COR-L47 (cell line): ENCODE data around the gene PIEZO2.

Source experiments
- DNase-seq: peaks from one replicate; lab custom pipeline; 2025; lab: John Stamatoyannopoulos, UW

PIEZO2 gene

DNA sequence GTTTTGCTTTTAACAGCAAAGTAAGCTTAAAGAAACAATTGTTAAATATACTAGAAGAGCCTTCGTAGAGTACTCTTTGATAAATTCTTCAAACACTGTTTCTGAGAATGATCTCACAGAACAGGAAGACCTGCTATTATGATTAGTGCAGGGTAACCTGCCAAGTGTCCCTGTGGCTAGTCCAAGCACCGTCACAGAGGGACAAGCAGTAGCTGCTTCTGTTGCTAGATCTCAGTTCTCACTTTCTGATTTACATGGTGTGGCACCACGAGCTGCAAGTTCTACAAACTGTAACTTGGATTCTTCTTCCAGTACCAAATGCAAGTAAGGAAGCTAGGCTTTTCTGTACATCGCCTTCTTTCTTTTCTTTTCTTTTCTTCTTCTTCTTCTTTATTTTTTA lies 121.5 kb downstream of the PIEZO2 start:
- DNase-seq, result no peak

DNA sequence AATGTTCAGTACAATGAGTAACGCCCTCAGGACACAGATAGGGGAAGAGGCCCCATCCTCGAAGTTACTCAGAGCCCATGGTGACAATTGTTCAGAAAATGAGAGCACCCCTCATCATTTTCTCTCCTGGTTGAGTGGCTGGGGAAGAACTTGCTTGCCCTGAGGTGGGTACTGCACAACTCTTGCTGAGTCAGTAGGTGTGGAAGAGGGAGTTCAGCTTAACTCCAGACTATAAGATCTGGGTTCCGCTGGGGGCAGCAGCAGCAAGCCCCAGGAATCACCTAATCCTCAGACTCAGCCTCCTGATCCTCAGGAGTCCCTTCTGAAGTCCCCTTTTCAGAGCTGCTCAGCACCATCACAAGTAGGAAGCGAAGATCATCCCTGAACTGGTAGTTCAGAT lies 123.7 kb downstream of the PIEZO2 start:
- DNase-seq, result no peak

DNA sequence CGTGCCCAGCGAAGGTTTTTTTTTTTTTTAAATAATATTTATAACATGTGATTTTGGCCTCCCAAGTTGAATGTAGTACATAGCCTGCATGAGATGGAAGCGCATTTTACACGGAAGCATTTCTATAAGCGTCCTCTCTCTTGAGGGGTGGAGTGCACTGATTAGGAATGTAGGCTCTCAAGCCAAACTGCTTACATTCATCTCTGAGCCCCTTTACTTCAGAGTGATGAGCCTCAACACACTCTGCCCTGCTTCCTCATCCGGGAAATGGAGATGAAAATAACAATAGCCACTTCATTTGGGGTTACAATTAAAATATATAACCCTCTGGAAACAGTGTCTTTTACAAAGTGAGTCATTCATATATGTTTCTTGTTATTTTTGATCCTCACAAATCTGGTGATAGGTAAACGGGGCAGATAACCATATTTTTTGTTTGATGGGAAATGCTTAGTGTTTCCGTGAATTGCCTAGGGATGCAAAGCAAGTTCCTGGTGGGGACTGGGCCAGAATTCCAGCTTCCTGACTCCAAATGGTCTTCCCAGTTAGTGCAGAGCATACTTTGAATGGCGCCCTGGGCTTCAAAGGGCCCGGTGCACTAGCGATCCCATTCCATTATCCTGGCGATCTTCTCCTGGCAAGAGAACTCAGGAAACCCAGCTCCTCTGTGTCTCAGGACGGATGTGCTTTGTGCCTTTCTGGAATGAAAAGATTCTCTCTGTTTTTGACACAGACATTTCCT lies 124.3 kb downstream of the PIEZO2 start:
- DNase-seq, result no peak

DNA sequence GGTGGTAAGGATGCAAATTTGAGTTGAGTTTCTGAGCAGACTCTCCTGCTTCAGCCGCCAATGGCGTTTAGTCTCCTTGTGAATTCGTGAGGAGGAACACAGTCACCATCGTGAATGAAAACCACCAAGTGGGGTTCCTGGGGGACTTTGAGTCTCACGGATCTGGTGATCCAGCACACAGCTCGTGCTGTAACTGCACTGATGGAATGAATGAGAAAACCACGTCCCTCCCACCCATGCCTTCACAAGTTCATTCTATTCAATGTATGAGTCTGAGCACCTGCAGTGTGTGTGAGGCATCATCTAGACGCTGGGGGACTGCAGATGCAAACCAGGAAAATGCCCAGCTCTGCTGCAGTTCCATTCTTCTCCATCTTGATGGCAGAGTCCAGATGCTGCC lies 127.9 kb downstream of the PIEZO2 start:
- no peak for DNase-seq

DNA sequence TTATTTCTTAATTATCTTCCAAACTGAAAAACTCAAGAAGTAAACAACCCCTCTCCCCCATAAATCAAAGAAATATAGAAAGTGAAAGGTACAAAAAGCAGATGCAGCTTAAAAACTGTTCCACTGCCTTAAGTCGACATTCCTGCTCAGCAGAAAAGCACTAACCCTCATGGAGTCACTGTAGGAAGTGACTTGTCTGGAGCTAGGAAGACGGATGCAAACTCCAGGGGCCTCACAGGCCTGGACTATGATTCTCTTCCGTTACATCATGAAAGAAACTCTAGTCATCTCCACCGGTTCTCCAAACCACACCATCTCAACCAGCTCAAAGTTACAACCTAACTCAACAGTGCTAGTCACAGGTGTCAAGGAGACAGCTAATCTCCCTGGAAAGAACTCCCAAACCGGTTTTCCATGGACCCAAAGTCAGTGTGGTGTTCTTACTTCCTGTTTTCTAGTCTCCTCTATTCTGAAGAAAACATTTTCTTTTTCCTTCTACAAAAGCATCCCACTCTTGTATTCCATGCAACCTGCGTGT lies 128.4 kb downstream of the PIEZO2 start:
- no peak for DNase-seq

DNA sequence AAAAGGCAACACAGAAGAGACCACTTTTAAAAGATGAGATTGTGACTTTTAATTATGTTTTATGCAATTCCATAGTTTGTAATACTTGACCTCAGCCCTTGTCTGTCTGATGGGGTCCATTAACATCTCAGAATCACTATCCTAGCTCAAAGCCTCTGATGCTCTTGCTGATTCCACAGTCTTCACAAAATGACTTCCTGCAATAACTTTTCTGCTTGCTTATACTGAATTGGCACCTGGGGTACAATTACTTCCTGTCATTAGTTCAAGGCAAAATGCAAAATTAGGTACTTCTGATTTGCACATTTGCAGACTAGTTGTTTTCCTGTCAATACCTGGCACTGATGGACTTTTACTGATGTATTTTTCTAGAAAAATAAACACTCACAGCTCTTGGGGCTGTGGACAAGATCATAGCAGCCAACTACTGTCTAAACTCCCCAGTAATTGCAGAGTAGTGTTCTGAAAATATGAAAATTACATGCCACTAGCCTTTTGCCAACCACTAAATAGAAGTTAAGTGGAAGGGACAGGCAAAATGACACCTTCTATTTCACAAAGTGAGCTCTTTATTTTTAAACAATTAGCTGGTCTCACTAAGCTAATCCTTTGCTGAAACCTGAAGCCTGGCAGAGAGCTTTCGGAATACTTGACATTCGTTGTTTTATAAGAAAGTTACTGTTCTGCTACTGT lies 129.1 kb downstream of the PIEZO2 start:
- DNase-seq, result no peak

DNA sequence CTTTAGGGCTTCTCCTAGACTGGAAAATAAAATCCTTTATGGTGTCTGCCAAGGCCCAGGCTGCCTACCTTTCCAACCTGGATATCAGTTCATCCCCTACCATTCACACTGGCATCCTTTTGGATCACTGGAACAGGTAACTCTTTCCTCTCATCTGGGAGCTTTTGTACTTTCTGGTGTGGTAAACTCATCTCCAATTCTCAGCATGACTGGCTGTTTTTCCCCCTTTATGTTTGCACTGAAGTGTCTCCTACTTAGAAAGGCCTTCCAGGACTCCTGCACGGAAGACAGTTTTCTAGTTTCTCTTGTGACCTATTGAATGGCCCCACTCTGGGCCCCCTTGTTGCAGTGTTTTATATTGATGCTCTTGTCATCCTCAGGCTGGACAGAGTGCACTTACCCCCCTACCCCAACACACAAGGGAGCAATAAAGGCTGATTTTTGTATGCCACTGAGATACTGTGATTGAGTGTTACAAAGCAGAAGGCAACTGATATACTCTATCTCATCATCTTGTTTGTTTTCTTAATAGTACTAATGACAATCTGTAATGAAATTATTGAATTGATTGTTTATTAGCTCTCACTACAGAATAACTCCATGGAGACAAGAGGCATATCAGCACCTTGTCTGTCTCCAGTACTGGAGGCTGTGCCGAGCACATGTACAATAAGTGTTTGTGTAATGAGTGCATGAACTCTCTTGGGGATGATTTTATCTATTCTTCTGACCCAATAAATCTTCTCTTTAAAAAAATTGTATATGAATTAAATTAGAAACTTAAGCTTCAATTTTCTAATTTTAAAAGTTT lies 129.9 kb downstream of the PIEZO2 start:
- no peak for DNase-seq

DNA sequence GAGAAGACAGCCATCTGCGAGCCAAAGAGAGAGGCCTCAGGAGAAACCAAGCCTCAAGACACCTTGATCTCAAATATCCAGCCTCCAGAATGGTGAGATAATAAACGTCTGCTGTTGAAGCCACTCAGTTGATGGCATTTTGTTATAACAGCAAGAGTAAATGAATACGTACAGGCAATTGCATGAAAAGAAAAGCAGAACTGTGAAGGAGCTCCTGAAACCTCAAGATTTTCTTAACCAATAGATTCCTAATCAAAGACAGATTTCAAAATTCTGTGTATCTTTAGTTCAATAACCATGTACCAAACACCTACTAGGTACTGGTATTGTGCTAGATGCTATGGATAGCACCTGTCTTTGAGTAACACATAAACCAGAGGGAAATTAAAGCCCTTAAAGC lies 139.5 kb downstream of the PIEZO2 start:
- DNase-seq, result no peak

DNA sequence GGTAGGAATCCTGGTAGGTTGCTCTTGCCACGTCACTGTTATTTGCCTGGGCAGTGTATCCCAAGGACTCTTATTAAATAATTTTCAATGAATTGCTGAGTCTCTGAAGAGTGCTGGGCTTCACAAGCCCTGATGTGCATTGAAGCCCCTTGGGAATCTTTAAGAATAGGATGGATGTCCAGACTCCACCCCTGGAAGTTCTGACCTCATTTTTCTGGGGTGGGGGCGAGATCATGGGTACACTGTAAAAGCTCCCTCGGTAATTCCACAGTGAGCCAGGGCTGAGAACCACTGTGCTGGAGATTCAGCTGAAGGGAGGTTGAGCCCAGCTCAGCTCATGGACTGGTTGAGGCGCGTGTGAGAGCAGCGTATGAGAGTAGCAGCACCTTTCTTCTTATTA lies 140.2 kb downstream of the PIEZO2 start:
- no peak for DNase-seq

DNA sequence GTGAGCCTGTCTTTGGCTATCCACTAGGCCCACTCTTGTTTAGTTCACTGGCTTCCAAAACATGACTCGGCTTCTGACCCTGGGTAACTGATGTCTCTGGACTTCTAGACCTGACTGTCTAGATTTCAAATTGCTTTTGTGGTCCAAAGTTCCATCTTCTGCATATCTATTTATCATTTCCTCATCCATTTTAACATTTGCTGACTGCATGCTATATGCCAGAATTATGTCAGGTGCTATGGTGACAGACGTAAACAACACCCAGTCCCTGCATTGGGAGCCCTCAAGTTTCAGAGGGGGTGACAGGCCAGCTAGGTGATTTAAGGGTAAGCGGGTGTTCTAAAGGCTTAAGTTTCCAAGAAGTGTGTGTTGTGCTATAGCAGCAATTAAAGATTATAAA lies 140.9 kb downstream of the PIEZO2 start:
- no peak for DNase-seq

DNA sequence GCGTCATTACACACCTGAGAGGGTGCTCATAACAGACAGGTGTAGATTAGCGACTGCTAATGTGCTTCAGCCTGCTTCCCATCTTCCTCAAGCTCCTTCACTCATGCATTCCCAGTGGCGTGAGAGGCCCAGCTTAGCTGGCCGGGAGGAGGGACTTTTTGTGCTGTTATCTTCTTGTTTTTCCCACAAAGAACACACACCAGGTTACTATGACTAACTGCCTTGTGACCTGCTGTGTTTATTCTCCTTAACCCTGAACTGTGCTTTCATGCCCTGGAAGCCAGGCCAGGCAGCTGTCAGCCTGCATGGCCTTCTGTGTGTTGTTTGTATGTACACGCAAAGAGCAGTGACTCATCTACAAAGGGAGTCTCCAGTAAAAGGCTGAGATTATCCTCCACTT lies 143.8 kb downstream of the PIEZO2 start:
- no peak for DNase-seq

DNA sequence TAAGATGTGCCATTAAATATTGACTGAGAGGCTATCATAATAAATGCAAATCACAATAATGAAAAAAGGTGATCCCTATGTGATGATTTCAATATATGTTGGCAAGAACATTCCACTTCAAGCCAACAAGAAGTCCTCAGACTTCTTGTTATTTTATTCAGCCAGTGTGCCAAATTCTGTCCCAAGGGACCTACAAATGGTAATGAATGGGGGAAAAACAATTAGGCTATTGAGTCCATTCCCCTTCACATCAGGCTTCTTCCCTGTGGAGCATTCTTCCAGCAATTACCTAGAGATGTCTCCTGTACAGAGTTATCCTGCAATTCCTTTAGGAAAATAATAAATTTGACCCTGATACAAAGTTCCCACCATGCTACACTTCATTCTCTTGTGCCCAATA lies 144.4 kb downstream of the PIEZO2 start:
- DNase-seq, result no peak

DNA sequence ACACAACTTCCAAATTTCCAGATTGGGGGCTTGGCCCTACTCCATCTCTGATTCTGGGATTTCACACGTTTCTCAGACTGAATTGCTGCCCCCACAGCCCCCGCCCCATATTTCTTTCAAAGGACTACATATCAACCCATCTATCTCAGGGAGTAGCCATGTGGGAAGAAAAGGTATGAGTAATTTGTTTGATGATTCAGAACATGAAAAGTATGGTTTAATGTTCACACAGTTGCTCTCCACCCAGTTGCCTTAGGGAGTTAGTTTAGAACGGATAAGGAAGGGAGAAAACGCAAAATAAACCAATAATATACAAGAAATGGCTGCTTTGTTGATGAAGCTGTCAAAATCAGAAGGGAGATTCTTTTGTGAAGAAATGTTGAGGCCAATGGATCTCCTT lies 145.1 kb downstream of the PIEZO2 start:
- no peak for DNase-seq

DNA sequence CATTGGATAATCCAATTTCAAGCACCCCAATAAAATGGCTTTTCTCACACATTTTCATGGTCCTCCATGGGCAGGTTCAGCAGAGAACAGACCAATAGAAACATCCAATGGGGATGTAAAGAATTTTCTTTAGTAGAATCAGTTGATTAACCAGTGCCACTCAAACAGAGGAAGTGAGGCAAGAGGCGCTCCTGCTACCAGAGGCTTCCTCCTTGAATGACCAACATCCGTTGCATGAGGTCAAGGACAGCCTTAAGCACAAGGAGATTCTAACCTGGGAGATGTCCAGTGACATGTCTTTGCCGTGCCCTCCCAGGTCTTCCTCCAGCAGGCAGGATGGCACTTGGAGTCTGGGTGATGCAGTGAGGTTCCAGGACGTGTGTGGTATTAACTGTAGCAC lies 146.6 kb downstream of the PIEZO2 start:
- no peak for DNase-seq

DNA sequence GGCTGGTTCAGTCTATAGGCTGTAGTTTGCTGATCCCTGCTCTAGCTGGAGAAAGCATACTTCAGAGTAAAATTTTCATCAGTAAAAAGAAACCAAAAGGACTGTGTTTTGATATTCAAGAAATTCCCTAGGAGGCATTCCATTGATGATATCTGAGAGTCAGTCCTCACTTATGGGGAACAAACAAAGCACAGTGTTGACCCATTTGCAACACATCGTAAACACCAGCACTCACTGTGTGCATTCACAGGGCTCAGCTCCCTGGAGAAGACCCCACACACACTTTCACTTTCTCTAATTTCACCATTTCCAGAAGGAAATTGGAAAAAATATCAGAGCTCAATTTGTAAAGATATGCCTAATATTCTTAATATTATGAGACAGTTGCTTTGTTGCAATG lies 147.1 kb downstream of the PIEZO2 start:
- DNase-seq, result no peak

DNA sequence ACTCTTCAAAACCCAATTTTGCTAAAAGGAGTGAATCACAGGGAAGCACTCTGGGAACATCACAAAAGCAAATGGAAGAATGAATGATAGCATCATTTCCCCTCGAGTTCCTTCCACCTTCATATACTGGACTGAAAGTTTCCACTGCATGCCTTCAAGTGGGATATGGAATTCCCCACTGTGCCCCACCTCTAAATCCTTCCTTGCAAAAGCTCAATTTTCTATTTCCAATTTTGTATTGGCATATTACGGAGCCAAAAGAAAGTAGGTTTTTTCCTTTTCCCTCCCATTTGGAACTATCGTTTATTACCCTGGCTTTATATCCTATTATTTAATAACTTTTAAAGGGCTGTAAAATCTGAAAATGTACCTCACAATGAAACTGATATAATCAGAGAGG lies 149.3 kb downstream of the PIEZO2 start:
- DNase-seq, result no peak

DNA sequence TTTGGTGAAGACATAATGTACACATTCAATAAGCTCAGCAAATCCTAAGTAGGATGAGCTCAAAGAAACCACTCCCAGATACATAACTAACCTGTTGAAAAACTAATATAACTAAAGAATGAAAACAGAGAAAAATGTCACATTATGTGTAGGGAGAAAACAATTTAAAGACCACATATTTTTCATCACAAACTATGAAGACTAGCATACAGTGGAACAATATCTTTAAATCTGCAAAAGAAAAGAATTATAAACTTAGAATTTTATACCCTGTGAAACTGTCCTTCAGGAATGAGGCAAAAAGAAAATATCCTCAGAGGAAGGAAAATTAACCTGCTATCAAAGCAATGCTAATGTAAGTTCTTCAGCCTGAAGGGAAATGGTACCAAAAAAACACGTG lies 151.5 kb downstream of the PIEZO2 start:
- no peak for DNase-seq

DNA sequence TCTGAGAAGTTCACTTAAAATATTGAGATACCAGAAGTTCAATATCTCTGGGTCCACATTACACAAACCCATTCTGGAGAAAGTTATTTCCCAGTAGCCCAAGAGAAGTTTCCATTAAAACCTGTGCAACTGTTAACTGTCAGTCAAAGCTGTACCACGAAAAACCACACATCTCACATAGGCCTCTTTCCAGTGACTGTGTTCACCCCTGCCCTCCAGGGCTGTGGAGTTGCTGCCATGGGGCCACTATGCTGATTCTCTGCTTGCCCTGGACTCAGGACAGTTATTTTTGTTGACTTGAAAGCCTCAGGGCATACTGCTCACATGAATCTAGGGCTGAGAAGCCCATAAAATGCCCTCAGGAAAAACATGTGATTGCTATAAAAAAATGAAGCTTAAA lies 153.8 kb downstream of the PIEZO2 start:
- DNase-seq, result no peak

DNA sequence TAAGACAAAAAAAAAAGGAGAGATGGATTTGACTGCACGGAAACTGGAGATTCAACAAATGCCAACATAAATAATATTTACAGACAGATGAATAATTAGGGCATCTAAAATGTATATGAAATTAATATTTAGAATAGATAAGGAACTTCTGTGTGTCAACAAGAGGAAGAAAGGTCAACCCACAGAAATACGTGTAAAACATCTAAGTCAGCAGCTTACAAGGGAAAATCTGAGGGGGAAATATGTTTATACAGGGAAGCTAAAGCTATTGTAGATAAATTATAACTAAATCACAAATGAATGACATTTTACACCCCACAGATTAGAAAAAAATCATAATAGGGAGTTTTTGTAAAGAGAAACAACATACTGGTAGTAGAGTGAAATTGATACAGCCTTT lies 159.9 kb downstream of the PIEZO2 start:
- no peak for DNase-seq

DNA sequence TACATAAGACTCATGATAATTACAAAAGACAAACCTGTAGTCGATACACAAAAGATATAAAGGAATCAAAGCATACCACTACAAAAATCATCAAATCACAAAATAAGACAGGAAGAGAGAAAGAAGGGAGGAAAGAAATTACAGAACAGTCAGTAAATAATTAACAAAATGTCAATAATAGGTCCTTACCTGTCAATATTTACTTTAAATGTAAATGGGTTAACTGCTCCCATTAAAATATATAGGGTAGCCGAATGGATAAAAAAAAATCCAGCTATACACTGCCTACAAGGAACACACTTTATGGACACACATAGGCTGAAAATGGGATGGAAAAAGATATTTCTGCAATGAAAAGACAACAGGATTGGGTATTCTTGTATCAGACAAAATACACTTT lies 163.7 kb downstream of the PIEZO2 start:
- no peak for DNase-seq

DNA sequence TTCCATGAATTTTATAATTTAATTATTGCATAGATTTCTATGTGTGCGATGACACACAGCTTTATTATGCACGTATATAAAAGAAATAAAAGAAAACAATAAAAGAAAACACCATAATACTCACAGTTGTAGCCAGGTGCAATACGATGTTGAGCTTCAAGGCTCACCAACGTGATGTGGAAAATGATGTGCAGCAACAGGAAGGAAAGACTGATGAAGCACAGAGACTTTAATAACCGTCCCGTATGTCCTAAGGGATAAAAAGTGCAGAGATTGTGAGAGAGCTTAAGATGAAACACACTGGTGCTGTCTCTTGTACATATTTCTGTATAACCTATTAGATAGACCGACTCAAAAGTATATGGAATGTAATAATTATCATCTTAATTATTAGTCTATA lies 170.0 kb downstream of the PIEZO2 start:
- no peak for DNase-seq

DNA sequence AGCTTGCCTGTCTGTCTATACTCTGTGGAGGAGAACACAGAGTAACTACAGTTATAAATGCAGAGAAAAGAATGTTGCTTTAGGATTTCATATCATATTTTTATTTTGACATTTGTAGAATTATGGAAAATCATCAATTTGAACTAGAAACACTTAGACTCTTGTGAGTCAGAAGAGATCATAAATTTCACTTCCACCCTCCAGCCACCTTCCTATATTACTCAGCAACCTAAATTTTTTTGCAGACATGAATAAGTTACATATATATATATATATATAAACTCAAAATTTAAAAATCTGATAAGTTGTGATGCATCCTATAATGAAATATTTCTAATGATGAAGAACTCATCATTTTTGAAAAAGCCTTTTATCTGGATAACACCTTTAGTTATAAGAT lies 172.3 kb downstream of the PIEZO2 start:
- no peak for DNase-seq
